AG04450 (cell line): ENCODE measurements around the gene DST. TPM values are rescaled to one million over a fixed set of nuclear protein-coding genes. Genes with fewer than 3 reads are reported as not detected.

ENCODE experiments used
- CTCF ChIA-PET: fragments of 300-600, 350-600 bp; formaldehyde crosslinking; extraction: SDS; loops from one replicate; lab custom pipeline; 2022; ENCODE audit warnings: antibody characterized with exemption, inconsistent platforms; lab: Charles Lee
- POLR2A ChIA-PET: fragments of 350-600 bp; formaldehyde crosslinking; extraction: SDS; loops from one replicate; lab custom pipeline; 2021; ENCODE audit warnings: antibody characterized with exemption, inconsistent platforms; lab: Yijun Ruan, JAX
- DNase-seq: peaks from one replicate; pipeline ENCODE4 v3.0.0-alpha.2; 2011; ENCODE audit warnings: low read depth, low spot score
- H3K27ac ChIP-seq: one replicate; pipeline ENCODE4 v1.5.1; 2012; ENCODE audit warnings: low read depth, low read length, control low read depth
- H3K27me3 ChIP-seq: one replicate; pipeline ENCODE4 v1.6.0; 2012; ENCODE audit warnings: low read length; ENCODE audit not compliant: control insufficient read depth, insufficient read depth
- H3K4me3 ChIP-seq: 2 replicates; pipeline ENCODE4 v1.5.1; 2011; ENCODE audit warnings: mild to moderate bottlenecking, low read depth, low read length, control low read depth
- H3K9me3 ChIP-seq: 2 replicates; pipeline ENCODE4 v1.5.1; 2012; ENCODE audit warnings: low read length; ENCODE audit not compliant: control insufficient read depth, insufficient read depth
- polyA plus RNA-seq: library from polyadenylated mRNA; depleted of rRNA; stranded (reverse); fragments of >200 nt; gene quantifications from 2 replicates; pipeline ENCODE4 v1.2.3, GENCODE V29; 2011
- TF ChIP-seq, protein P1 (sequence below): IDR thresholded peaks from 2 replicates; pipeline ENCODE4 v1.5.1; 2011; ENCODE audit warnings: low read depth, low read length, control low read depth, inconsistent platforms

DST gene
- polyA plus RNA-seq, 1 experiment: 163 TPM

DNA sequence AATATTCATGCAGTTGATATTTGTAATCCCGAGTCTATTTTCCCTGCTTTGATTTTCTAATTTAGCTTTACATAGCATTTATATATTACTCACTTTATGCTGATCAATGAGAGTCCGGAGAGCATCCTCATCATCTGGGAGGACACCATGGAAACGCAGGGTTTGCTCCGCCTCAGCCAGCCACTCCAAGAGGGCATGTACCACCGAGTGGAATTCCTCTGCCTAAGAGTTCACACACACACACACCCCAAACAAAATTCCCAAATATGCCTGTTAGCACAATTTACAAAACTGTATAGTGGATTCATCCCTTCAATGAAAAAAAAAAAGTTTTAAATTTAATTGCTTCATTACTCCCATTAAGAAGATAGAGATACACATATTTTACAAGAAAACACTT lies 160.7 kb downstream of the DST start:
- POLR2A ChIA-PET: no interaction called here
- Histone ChIP-seq H3K27me3 (no peaks in the 10 kb centered on the region), H3K4me3 (no peak overlapping the region), H3K9me3 (no peaks in the 10 kb centered on the region), H3K27ac (no peak overlapping the region)
- TF ChIP-seq, protein P1, sequence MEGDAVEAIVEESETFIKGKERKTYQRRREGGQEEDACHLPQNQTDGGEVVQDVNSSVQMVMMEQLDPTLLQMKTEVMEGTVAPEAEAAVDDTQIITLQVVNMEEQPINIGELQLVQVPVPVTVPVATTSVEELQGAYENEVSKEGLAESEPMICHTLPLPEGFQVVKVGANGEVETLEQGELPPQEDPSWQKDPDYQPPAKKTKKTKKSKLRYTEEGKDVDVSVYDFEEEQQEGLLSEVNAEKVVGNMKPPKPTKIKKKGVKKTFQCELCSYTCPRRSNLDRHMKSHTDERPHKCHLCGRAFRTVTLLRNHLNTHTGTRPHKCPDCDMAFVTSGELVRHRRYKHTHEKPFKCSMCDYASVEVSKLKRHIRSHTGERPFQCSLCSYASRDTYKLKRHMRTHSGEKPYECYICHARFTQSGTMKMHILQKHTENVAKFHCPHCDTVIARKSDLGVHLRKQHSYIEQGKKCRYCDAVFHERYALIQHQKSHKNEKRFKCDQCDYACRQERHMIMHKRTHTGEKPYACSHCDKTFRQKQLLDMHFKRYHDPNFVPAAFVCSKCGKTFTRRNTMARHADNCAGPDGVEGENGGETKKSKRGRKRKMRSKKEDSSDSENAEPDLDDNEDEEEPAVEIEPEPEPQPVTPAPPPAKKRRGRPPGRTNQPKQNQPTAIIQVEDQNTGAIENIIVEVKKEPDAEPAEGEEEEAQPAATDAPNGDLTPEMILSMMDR: no peak
- no peak for DNase-seq
- CTCF ChIA-PET: no interaction called here

DNA sequence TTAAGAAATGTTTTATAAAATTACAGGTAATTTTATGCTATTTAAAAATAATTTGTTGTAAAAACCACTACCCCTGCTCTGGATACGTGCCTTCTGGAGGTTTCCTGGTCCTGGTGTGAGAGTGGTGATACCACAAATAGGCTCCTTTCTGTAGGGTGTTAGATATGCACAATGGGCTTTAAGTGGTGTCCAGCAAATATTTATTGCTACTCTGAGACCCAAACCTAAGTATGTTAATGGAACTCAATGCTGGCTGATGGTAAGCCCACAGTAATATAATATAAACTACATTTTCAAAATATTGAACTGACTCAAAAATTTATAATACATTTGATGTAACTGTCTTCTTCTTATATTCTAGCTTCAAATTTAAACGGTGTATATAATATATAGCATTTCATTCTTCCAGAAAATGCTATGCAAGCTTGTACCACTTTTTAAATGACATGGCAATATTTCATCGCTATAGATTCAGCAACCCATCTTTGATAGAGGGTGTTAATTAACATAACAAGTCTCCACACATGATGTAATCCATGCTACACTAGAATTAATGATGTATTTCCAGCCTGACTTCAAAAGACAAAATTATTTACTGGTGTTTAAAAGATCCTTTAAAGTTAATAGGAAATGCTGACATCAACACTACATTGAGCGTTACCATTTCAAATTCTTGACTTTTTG lies 161.9 kb downstream of the DST start:
- TF ChIP-seq, protein P1: no peak
- ChIA-PET POLR2A (no interaction called here), CTCF (no interaction called here)
- Histone ChIP-seq H3K27me3 (no peaks in the 10 kb centered on the region), H3K27ac (no peak overlapping the region), H3K4me3 (no peak overlapping the region), H3K9me3 (no peaks in the 10 kb centered on the region)
- no peak for DNase-seq

DNA sequence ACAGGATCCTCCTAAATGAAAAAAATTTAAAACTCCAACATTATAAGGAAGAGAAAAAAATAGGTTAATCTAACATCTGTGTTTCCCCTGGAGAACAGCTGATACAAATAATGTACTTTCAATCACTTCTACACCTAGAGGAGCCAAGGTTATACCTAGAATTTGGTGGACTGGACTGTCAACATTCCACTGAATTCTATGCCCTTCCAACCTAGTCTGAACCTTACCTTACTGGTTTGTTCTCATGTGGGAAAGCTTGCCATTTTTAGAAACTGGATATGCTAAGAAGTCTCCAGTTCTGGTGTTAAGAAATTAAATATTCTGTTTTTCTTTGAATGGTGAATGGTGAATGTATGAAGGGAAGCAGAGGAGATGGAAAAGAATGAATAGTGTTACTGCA lies 162.4 kb downstream of the DST start:
- ChIA-PET POLR2A (no interaction called here), CTCF (no interaction called here)
- Histone ChIP-seq H3K4me3 (no peak overlapping the region), H3K27me3 (no peaks in the 10 kb centered on the region), H3K27ac (no peak overlapping the region), H3K9me3 (no peaks in the 10 kb centered on the region)
- TF ChIP-seq, protein P1: no peak
- no peak for DNase-seq

DNA sequence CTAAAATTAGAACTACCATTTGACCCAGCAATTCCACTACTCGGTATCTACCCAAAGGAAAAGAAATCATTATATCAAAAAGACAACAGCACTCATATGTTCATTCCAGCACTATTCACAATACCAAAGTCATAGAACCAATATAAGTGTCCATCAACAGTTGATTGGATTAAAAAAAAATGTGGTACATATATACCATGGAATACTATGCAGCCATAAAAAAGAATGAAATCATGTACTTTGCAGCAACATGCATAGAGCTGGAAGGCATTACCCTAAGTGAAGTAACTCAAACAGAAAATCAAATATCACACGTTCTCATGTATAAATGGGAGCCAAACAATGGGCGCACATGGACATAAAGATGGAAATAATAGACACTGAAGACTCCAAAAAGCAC lies 163.3 kb downstream of the DST start:
- Histone ChIP-seq H3K27ac (no peak overlapping the region), H3K9me3 (no peaks in the 10 kb centered on the region), H3K4me3 (no peak overlapping the region), H3K27me3 (no peaks in the 10 kb centered on the region)
- TF ChIP-seq, protein P1: no peak
- no peak for DNase-seq
- POLR2A ChIA-PET: no interaction called here
- CTCF ChIA-PET: no interaction called here

DNA sequence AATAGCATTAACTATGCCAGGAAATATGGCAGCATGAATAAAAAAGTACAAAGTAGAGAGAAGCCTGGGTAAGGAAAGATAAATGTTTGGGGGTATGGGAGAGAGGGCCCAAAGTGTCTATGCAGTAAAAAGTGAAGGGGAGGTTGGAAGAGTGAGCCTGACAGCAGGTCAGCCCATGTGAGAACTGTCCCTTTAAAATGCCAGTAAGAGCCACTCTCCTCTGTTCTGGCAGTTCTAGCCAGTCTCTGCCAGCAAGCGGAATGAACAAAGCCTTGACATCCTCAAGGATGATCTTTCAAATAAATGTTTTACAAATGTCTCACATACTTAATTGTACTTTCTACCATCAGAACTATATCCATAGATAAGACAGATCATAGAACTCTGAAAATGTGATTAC lies 164.5 kb downstream of the DST start:
- Histone ChIP-seq H3K9me3 (no peaks in the 10 kb centered on the region), H3K4me3 (no peak overlapping the region), H3K27ac (no peak overlapping the region), H3K27me3 (no peaks in the 10 kb centered on the region)
- DNase-seq: no peak
- POLR2A ChIA-PET: no interaction called here
- CTCF ChIA-PET: no interaction called here
- TF ChIP-seq, protein P1: no peak
